SKM-1 treated with dmso at 0.1 percent for 144 hours (cell line): ENCODE results near the gene SPRR1B.
"Not testable (repeated sequence)": the region's sequence is repeated elsewhere in the genome, so short reads cannot be mapped to it uniquely, and the experiment has no call there.

Experiments
- DNase-seq: peaks from one replicate; lab custom pipeline; 2025; ENCODE audit not compliant: unreplicated experiment; lab: John Stamatoyannopoulos, UW

Gene SPRR1B, protein sequence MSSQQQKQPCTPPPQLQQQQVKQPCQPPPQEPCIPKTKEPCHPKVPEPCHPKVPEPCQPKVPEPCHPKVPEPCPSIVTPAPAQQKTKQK

DNA sequence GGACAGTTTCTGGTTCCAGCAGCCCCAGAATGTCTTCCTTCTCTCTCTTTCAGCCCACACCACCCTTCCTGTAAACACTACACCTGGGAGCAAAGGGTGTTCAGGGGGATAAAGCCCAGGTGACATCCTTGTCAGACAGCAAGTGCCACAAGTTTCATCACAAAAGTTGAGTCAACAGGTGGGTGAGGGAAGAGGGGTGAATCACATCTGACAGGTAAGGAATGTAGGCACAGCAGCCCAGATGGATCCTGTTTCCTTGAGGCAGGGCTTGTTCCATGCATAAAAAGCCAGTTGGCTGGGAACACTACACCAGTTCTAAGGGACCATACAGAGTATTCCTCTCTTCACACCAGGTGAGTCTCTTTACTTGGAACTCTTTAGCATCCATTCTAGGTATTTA, at the start of gene SPRR1B:
Gene SPRR1B (plus strand): TSS at position 309 of the 400 bp plus-strand sequence. CDS start 1,143 bp downstream, outside the sequence.
- no peak for DNase-seq

DNA sequence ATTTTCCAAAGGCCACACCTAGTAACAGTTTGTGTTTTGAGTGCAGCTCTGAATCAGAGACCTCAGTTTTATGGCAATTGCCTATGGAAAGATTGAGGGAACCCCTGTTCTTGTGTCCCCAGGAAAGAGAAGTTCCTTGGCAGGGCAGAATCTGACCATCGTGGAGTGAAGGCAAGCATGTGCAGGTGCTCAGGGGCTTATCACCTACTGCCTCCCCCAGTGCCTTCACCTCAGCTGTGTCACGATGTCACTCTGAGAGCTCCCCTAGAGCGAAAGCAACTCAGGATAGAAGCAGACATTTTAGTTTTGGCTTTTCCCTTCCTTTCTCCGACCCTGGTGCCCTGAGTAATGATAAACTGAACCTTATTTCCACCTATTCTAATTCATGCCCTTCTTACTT, 48.9 kb upstream of the SPRR1B start:
- no peak for DNase-seq

DNA sequence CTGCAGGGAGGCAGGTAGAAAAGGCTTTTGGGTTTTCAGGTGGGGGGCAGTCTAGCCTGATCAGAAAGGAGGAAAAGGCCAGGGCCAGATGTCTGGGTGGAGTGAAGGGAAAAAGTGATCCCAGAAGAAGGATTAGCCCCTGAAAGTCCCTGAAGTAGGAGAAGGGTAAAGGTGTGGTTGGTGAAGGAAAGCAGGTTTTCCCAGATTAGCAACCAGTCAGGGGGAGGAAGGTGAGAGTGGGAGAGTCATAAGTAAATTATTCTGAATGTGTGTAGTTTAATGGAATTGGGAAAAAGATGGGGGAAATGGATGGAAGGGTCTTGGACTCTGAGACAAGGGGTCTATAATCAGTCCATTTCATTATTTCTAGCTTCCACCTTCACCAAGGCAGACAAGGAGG, 47.8 kb upstream of the SPRR1B start:
- DNase-seq: no peak

DNA sequence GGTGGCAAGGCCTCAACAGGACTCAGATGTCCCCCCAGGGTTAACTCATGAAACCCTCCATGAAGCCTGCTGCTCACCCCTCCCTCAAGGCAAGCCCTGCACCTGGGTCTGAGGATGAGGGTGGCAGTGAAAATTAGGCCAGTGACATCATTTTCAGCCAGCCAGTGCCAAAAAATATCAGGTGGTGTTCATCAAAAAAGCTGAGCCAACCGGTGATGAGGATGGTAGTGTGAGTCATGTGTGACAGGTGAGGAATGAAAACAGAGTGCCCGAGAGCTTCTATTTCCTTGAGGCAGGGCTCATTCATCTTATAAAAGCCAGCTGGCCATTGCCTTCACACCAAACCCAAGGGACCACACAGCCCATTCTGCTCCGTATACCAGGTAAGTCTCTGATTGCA, 47.3 kb upstream of the SPRR1B start, which contains the start of gene SPRR1A:
Gene SPRR1A (plus strand): TSS at position 339 of the 400 bp plus-strand sequence. CDS start 1,150 bp downstream, outside the sequence.
- no peak for DNase-seq

DNA sequence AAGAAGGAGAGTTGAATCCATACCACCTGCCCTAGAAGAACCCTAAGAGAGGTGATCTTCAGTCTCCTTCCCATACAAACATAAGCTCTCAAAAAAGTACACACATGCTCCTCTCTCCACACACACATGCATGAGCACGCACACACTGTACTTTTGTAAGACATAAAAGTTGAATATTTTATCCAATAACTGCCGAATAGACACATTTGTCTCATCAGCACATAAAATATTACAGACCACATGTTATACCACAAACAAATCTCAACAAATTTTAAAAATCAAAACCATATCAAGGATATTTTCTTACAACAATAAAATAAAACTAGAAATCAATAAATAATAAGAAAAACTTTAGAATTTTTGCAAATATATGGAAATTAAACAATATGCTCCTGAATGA, 44.4 kb upstream of the SPRR1B start:
- DNase-seq: no peak

DNA sequence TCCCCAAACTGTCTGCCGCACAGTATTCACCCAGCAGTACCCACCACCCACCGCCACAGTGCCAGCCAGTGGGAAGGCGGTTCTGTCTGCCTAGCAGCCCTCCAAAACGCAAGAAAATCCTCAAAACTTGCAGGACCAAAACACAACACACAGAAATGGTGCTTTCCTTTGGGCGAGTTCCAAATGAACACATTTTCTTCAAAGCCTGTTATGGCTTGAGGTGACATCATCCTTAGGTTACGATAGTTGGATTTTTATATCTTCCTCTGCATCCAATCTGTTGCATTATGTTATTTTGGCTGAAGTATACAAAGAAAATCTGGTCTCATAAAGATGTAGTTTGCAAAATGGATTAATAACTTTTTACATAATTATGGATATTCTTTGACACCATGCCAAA, 37.8 kb upstream of the SPRR1B start:
- DNase-seq: no peak

DNA sequence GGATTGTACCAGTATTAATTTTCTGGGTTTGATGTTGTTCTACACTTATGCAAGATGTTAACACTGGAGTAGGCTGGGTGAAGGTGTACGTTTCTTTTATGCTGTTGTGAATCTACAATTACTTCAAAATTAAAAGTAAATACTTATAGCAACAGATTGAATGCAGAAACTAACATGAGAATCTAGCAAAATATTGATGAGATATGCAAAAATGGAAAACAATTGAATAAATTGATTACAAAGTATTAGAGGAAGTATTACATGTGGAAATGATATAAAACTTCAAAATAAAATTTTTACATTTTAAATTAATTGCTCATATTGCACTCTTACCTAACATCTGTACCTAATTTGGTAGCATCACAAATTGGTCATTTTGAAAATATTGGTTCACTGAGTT, 35.2 kb upstream of the SPRR1B start:
- no peak for DNase-seq

DNA sequence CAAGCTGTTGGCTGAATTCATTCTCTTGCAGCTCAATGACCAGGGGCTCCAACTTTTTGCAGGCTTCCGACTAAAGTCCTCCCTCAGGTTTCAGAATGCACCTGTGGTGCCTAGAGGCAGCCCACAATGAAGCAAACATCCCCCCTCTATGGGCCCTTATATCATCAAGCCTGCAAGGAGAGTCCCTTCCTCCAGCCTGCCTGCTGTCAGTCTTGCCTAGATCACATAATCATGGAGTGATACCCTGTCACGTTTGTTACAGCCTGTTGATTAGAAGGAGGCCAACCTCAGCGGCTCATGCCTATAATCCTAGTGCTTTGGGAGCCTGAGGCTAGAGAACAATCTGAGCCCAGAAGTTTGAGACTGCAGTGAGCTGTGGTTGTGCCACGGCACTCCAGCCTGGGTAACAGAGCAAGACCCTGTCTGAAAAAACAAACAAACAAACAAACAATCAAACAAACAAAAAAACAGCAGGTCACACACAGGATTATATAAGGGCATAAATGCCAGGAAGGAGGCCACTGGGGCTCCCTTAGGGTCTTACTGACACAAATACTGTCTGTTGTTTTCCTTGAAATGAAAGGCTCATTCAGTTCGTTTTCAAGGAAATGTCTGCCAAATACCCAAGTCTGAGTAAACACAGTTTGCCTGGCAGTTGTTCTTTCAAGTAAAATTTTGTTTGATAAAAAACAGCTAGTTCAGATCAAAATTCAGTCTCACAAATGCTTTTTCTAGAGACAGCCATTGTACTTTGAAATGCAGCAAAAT, 34.2 kb upstream of the SPRR1B start:
- DNase-seq: no peak

DNA sequence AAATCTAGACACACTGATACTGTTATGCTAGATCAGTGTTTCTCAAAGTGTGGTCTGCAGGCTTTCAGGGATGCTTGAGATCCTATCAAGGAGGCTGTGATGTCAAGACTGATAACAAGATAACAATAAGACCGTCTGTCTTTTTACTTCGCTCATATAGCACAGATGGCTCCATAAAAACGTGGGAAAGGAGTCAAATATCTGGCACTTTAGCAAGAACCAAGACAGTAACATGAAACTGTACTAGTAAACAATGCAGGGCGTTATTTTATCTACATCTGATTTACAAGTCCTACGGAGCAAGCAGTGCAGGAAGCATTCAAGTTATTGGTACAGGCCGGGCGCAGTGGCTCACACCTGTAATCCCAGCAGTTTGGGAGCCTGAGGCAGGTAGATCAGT, 33.1 kb upstream of the SPRR1B start:
- no peak for DNase-seq

DNA sequence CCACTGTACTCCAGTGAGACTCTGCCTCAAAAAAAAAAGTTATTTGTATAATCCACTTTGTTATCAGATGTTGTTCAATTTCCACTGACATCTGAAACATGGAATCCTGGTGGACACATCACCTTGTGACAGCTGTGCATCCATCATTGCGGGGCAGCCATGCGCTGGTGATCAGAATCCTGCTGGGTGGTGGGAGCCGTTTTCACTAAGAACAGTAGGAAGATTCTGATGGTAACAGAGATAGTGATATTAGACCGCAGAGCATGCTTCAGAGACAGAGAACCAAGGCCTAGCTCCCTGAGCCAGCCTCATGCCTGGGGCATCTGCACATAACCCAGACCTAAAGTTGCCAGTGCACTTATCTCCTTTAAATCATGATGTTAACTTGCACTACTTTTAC, 32.5 kb upstream of the SPRR1B start:
- no peak for DNase-seq

DNA sequence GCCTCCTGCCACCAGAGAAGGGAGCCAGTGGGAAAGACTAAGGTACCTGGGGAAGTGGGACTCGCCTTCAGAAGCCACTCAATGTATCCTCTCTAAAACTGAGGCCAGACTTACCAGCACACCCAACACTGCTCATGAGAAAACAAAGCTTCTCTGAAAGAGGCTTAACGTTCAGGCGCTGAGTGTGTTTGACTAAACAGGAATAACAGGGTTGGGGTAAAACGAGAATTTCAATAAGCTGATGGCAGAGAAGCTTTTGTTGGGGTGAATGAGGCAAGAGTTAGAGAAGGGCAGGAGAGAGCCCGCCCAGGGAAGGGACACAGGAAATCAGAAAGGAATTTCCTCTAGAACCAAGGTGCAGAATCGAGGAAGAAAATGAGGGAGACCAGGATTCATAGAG, 31.2 kb upstream of the SPRR1B start:
- no peak for DNase-seq

DNA sequence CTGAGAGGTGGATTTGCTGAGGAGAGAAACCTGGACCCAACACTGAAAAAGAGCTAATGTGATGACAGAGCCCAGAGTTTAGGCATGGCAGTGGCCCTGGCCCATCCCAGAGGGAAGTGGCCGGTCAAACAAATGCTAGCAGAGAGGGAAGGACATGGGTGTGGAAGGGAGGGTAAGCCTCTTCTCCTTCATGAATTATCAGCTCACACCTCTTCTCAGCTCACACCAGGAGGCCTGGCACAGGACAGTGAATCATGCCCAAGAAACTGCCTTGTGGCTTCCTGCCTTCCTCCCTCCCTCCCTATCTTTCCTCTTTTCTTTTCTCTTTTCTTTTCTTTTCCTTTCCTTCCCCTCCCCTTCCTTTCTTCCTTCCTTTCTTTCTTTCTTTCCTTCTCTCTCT, 30.7 kb upstream of the SPRR1B start:
- no peak for DNase-seq

DNA sequence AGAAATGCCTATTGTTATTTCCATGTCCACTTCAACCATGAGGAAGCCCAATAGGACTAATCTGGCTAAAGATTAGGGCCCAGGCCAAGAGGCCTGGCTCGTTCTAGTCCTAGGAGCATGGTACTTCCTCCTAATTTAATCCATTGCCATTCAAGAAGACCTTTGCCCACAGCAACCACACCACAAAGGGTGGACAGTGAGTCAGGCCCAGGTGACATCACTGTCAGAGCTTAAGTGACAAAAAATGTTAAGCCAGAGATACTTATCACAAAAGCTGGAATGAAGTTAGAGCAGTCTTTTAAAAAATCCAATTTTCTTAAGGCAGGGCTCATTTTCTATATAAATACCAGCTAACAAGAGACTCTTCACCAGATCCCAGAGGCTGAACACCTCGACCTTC, 29.6 kb upstream of the SPRR1B start, which contains the start of gene SPRR3:
Gene SPRR3 (plus strand): TSS at position 368 of the 400 bp plus-strand sequence. CDS start 1,272 bp downstream, outside the sequence.
- no peak for DNase-seq

DNA sequence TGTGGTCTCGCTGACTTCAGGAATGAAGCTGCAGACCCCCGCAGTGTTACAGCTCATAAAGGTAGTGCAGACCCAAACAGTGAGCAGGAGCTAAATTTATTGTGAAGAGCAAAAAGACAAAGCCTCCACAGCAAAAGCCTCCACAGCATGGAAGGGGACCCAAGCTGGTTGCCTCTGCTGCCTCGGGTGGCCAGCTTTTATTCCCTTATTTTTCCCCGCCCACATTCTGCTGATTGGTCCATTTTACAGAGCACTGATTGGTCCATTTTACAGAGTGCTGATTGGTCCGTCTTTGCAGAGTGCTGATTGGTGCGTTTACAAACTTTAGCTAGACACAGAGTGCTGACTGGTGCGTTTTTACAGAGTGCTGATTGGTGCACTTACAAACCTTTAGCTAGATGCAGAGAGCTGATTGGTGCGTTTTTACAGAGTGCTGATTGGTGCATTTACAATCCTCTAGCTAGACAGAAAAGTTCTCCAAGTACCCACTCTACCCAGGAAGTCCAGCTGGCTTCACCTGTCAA, 19.7 kb upstream of the SPRR1B start:
- DNase-seq: not testable (repeated sequence)

DNA sequence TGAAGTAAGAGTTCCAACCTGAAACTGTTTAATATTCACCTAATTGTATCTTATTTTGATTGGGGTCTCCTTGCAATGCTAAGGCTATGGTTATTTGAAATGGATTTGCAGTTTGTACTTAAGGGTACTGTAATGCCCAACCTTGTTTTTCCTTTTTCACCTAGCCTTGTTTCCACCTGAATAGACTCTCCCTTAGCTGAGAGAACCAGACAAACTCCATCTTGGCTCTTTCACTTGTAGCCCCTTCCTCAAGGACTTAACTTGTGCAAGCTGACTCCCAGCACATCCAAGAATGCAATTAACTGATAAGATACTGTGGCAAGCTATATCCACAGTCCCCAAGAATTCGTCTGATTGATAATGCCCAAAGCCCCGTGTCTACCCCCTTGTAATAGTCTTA, 9.2 kb upstream of the SPRR1B start:
- not testable (repeated sequence) for DNase-seq

DNA sequence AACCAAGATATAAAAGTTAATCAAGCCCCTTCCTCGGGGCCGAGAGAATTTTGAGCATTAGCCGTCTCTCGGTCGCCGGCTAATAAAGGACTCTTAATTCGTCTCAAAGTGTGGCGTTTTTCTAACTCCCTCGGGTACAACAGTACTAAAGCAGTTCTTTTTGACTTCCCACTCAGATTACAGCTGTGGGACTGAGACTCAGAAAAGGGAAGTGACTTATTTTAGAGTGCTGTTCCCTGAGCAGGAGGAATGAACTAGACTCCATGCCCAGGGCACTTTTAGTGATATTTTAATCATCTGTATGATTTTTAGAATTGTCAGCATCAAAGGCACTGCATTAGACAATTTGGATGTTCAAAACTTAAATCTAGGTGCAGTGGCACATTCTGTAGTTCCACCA, 8.7 kb upstream of the SPRR1B start:
- not testable (repeated sequence) for DNase-seq

DNA sequence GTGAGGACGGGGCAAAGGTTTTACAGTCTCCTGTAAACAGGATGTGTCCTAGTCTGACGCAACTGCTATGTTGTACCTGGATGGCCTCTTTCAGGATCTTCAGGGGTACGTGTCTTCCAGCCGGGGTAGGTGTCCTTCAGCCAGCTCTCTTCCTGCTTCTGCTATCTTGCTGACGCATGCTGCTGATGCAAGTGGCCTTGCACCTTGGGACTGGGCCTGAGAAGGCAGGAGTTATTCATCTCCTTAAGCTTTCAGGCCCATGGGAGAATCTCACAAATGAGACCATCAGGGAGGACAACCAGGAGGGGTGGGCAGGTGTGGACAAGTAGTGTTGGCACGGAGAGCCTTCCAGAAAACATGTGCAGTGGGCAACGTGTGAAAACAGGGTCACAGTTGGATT, 7.9 kb upstream of the SPRR1B start:
- DNase-seq: no peak

DNA sequence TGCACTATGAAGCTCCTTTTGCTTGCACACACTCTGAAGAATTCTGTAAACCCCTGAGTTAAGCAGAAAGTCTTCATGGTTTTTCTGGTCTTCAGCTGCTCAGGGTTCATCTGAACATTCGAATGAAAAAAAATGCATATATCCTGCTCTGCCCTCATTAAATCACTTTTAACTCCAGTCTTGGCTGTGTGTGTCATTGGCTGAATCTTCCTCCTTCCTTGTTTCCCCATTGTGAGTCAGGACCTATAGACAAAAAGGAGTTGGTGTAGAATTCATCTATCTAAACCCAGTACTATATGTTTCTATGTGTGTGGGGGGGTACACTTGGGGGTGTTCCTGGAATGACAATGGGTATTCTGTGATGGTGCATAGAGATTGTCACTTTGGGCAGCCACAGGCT, 6.6 kb upstream of the SPRR1B start:
- DNase-seq: no peak

DNA sequence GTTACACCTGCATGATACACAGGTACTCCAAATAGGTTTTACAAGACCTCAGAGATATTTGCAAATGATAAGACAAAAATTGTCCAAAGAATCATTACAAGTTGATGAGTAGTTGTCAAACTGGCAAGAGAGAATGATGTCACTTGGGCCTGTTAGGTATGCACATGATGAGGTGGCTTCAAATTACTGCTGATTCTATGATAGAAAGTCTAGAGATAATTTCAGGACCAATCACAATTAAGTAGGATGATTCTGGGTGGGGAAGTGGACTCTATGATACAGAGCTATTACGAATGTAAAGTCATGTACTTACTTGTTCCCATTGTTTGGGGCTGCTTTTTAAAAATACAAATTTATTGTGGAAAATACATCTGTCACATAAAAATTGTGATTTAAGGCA, 5.2 kb upstream of the SPRR1B start:
- DNase-seq: no peak

DNA sequence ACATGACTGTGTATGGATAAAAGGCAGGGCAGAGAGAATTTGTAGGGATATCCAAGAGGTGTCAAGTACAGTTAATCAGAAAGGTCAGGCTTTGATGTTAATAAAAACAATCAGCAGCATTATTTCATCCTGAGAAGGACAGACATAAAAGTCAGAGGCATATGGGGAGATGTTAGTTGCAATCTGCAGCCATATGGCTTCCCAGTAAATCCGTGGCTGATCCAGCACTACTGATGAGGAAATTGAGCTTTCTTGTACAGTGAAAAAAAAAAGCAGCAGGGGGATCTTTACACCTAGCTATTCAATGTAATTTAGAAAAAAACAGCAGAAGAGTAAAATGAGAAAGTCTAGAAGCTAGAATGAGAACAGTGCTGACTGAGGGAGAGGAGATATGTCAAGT, 2.2 kb upstream of the SPRR1B start:
- no peak for DNase-seq

DNA sequence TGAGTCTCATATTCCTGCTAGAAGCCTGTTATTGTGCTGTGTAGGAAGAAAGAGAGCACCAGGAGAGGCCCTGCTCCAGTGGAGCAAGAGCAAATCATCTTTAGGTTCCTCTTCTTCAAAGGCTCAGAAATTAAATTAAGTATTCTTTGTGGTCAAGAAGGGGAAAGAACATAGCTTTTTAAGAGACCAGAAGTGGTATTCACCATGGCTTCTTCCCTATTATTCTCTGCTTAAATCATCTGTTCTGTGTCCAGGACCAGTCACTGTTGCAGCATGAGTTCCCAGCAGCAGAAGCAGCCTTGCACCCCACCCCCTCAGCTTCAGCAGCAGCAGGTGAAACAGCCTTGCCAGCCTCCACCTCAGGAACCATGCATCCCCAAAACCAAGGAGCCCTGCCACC, 1.1 kb downstream of the SPRR1B start:
- no peak for DNase-seq

DNA sequence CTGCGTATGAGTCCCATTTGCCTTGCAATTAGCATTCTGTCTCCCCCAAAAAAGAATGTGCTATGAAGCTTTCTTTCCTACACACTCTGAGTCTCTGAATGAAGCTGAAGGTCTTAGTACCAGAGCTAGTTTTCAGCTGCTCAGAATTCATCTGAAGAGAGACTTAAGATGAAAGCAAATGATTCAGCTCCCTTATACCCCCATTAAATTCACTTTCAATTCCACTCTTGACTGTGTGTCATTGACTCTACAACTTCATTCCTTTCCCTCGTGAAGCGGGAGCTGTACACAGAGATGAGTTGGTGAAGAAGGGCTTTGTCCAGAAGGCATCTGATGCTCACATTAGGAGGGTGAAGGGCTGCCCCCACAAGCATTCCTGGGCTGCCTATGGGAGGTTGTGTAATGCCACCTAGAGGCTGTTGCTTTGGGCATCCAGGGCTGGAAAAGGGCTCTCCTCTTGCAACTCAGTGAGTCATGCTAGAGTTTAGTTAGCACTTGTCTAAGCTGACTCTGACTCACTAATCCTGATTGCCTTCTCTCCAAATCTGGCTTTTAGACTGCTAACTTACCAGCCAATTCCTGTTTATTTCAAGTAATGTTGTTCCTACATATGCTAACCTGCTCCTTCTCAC, 1.8 kb downstream of the SPRR1B start:
- no peak for DNase-seq
